KMS-11 (cell line): Measurements from ENCODE around the gene SETBP1.

Experiments
- H2AFZ ChIP-seq: fragments of 200-600 bp; sonication (generic); 2 replicates; pipeline ENCODE4 v1.6.1; 2016; ENCODE audit warnings: antibody characterized with exemption, mixed run types, low read depth
- H3K27ac ChIP-seq: fragments of 200-600 bp; sonication (generic); 2 replicates; pipeline ENCODE4 v1.6.1; 2016; ENCODE audit warnings: mild to moderate bottlenecking, mixed run types
- H3K27me3 ChIP-seq: fragments of 200-600 bp; sonication (generic); 2 replicates; pipeline ENCODE4 v1.6.1; 2017; ENCODE audit warnings: mild to moderate bottlenecking, low read depth, mixed run types, moderate library complexity; ENCODE audit not compliant: insufficient read depth
- H3K36me3 ChIP-seq: fragments of 200-600 bp; sonication (generic); 2 replicates; pipeline ENCODE4 v1.6.1; 2017; ENCODE audit warnings: mild to moderate bottlenecking, mixed run types; ENCODE audit not compliant: insufficient read depth
- H3K4me1 ChIP-seq: fragments of 200-600 bp; sonication (generic); 2 replicates; pipeline ENCODE4 v1.6.1; 2016; ENCODE audit warnings: mild to moderate bottlenecking, low read depth, mixed run types; ENCODE audit not compliant: poor library complexity, severe bottlenecking
- H3K4me2 ChIP-seq: fragments of 200-600 bp; sonication (generic); 2 replicates; pipeline ENCODE4 v1.7.0; 2016; ENCODE audit warnings: mild to moderate bottlenecking, mixed run types
- H3K4me3 ChIP-seq: fragments of 200-600 bp; sonication (generic); IDR thresholded peaks from 2 replicates; pipeline ENCODE4 v1.6.1; 2017; ENCODE audit warnings: low read depth, low read length, mixed read lengths; ENCODE audit not compliant: insufficient read depth
- H3K79me2 ChIP-seq: fragments of 200-600 bp; sonication (generic); 2 replicates; pipeline ENCODE4 v1.6.1; 2016; ENCODE audit warnings: low read depth, mixed run types; ENCODE audit not compliant: insufficient read depth
- H3K9ac ChIP-seq: fragments of 200-600 bp; sonication (generic); 2 replicates; pipeline ENCODE4 v1.6.1; 2016; ENCODE audit warnings: mild to moderate bottlenecking, mixed run types
- H4K20me1 ChIP-seq: fragments of 200-600 bp; sonication (generic); 2 replicates; pipeline ENCODE4 v1.6.1; 2016; ENCODE audit warnings: mild to moderate bottlenecking, mixed run types; ENCODE audit not compliant: insufficient read depth
- TF ChIP-seq, protein P1 (sequence below): fragments of 200-600 bp; sonication (generic); conservative IDR thresholded peaks from 2 replicates; pipeline ENCODE4 v1.6.1; 2017; ENCODE audit warnings: low read depth, mild to moderate bottlenecking, antibody characterized with exemption, low read length, moderate library complexity, mixed read lengths

The SETBP1 gene

DNA sequence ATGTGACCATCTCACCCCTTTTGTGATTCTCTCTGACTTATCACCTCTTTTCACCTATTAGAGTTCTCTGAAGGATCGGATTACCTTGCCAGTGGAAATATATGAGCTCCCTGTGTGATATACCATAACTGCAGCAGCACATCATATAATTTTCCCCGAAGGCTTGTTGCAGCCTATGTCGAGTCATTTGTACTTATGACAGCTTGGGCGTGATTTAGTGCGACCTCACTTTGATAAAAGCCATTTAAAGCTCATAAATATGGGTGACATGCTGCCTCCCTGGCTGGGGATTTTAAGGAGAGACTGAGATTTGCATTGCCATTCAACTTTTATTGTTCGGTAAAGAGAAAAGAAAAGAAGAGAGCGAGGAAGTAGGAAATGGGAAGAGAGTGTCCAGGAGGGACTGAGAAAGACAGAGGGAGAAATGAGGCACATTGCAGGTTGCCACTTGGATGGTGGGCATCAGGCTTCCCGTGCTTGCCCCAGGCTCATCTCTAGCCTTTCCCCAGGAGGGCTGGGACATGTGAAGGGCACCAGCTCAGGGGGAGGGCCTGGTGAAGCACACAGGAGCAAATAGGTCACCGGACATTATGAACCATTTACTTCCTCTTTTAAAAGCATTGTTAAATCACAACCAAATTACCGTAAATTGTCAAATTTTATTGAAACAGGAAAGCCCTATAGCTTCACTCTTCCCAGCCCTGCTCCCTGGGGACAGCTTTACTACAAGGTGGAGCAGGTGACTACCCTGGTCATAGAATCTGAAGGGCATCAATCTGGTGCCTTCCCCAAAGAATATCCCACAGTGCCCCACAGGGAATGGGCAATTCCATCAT, 161.3 kb downstream of the SETBP1 start:
- Histone ChIP-seq H3K27me3 (no peaks in the 10 kb centered on the region), H3K4me3 (no peak overlapping the region), H3K79me2 (0 out of 2 replicates have a peak, but pooled peaks cover 5% of the 10 kb centered on the region), H2AFZ (no peak overlapping the region), H3K36me3 (no peaks in the 10 kb centered on the region), H3K4me2 (no peak overlapping the region), H3K4me1 (peaks cover 32% of the 10 kb centered on the region), H3K27ac (no peak overlapping the region), H4K20me1 (no peaks in the 10 kb centered on the region), H3K9ac (no peak overlapping the region)
- TF ChIP-seq, protein P1, sequence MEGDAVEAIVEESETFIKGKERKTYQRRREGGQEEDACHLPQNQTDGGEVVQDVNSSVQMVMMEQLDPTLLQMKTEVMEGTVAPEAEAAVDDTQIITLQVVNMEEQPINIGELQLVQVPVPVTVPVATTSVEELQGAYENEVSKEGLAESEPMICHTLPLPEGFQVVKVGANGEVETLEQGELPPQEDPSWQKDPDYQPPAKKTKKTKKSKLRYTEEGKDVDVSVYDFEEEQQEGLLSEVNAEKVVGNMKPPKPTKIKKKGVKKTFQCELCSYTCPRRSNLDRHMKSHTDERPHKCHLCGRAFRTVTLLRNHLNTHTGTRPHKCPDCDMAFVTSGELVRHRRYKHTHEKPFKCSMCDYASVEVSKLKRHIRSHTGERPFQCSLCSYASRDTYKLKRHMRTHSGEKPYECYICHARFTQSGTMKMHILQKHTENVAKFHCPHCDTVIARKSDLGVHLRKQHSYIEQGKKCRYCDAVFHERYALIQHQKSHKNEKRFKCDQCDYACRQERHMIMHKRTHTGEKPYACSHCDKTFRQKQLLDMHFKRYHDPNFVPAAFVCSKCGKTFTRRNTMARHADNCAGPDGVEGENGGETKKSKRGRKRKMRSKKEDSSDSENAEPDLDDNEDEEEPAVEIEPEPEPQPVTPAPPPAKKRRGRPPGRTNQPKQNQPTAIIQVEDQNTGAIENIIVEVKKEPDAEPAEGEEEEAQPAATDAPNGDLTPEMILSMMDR, result no peak

DNA sequence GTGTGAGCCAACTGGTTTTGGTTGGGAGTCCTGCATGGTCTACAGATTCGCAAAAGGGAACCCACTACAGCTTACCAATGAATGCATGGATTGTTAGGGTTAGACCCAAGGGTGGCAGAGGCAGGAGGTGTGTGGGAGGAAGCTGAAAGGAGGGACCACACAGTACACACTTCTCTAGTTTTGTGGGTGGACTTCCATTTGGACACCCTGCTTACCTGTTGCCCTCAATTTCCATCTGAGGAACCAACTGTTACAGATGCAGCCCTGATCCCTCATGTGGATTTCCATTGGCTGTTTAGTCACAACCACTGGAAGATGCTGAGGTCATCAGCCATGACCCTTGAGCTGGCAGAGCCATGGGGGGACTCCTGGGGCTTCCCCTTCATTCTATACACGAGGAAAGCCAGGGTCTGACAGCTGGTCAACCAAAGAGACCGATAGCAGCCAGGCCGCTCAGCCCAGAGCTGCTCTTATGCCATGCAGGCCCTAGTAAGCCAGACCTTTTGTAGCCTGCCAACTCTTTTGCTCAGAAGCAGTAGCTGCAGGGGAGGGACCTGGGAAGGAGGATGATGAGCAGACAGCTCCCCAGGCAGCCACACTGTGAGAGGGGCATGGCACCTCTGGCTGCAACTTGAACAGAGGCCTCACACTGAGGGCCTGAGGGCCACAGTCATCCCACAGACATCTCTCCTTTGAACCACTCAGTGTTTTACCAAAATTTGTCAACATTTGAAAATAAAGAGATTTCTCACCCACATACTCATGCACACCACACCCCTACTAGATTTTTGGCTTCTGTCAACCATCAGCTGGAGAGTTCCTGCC, 162.1 kb downstream of the SETBP1 start:
- no peaks in the 10 kb centered on the region for H3K36me3 ChIP-seq
- no peak overlapping the region for H3K9ac ChIP-seq
- H3K79me2 ChIP-seq, result 0 out of 2 replicates have a peak, but pooled peaks cover 5% of the 10 kb centered on the region
- H2AFZ ChIP-seq, result no peak overlapping the region
- peaks cover 25% of the 10 kb centered on the region for H3K4me1 ChIP-seq
- TF ChIP-seq, protein P1, result no peak
- H4K20me1 ChIP-seq, result no peaks in the 10 kb centered on the region
- H3K27ac ChIP-seq, result no peak overlapping the region
- H3K27me3 ChIP-seq, result no peaks in the 10 kb centered on the region
- no peak overlapping the region for H3K4me3 ChIP-seq
- no peak overlapping the region for H3K4me2 ChIP-seq

GRCh38 chr18:44844486-44844885, 163.8 kb downstream of the SETBP1 start:
- Histone ChIP-seq H3K4me2 (no peak overlapping the region), H3K4me1 (peaks cover 8% of the 10 kb centered on the region), H3K27ac (no peak overlapping the region), H3K9ac (no peak overlapping the region), H3K27me3 (no peaks in the 10 kb centered on the region), H3K36me3 (no peaks in the 10 kb centered on the region), H3K4me3 (no peak overlapping the region), H2AFZ (no peak overlapping the region), H3K79me2 (0 out of 2 replicates have a peak, but pooled peaks cover 5% of the 10 kb centered on the region), H4K20me1 (no peaks in the 10 kb centered on the region)
- TF ChIP-seq, protein P1, result no peak

DNA sequence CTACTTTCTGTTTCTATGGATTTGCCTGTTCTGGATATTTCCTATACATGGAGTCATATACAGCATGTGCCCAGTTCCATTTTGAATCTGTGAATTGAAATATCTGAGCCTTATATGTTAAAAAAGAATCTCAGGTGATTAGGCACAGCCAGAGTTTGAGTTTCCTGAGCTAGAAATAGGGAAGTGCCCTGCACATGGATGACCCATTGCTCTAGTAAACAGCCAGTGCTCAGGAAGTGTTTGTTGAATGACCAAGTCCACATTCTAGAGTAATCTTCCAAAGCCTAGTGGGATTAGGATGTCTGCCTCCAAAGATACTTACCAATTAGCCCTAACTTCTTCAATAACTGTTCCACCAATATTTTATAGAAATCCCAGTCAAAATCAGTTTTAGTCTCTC, 165.8 kb downstream of the SETBP1 start:
- no peak overlapping the region for H3K4me2 ChIP-seq
- TF ChIP-seq, protein P1, result no peak
- H3K9ac ChIP-seq, result no peak overlapping the region
- no peaks in the 10 kb centered on the region for H3K27me3 ChIP-seq
- H3K36me3 ChIP-seq, result no peaks in the 10 kb centered on the region
- H3K27ac ChIP-seq, result no peak overlapping the region
- H2AFZ ChIP-seq, result no peak overlapping the region
- H3K4me3 ChIP-seq, result no peak overlapping the region
- H3K4me1 ChIP-seq, result peaks cover 18% of the 10 kb centered on the region
- H3K79me2 ChIP-seq, result no peaks in the 10 kb centered on the region
- no peaks in the 10 kb centered on the region for H4K20me1 ChIP-seq
